MG63 (cell line): ENCODE measurements around the gene PRXL2A. TPM values are rescaled to one million over a fixed set of nuclear protein-coding genes. Genes with fewer than 3 reads are reported as not detected.

Experiments used
- DNase-seq: peaks from one replicate; pipeline ENCODE4 v3.0.0-alpha.2; 2020
- H3K27me3 ChIP-seq: fragments of 250-450 bp; sonication (Bioruptor Pico); 2 replicates; pipeline ENCODE4 v1.5.1; 2020; ENCODE audit warnings: mild to moderate bottlenecking, moderate library complexity
- H3K36me3 ChIP-seq: fragments of 250-450 bp; sonication (Bioruptor Pico); 2 replicates; pipeline ENCODE4 v1.5.1; 2020; ENCODE audit warnings: mild to moderate bottlenecking, moderate library complexity
- H3K4me3 ChIP-seq: fragments of 250-450 bp; sonication (Bioruptor Pico); 2 replicates; pipeline ENCODE4 v1.5.1; 2020; ENCODE audit warnings: mild to moderate bottlenecking, moderate library complexity
- H3K9me3 ChIP-seq: fragments of 250-450 bp; sonication (Bioruptor Pico); 2 replicates; pipeline ENCODE4 v1.5.1; 2020; ENCODE audit warnings: mild to moderate bottlenecking, moderate library complexity
- total RNA-seq: library from RNA; depleted of rRNA; stranded (reverse); fragments of >200 nt; shearing (Covaris generic); gene quantifications from 2 replicates; pipeline ENCODE4 v1.2.3, GENCODE V29; 2014; ENCODE audit warnings: low replicate concordance

The PRXL2A gene
- total RNA-seq, 1 experiment from 2014 or later: 2.6 TPM

DNA sequence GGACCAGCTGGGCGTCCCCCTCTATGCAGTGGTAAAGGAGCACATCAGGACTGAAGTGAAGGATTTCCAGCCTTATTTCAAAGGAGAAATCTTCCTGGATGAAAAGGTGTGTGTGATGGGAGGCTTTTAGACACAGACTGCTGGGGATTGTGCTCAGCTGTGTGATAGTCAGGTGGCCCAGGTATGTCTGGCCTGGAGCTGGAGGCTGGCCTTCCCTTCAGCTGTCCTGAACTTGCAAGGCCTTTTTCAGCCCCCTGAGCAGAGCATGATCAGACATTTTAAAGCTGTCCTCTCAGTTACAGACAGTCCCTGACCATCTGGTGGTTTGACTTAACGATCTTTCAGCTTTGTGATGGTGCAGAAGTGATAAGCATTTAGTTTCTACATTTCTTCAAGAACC lies 17.6 kb downstream of the PRXL2A start:
- no peaks in the 10 kb centered on the region for H3K9me3 ChIP-seq
- no peaks in the 10 kb centered on the region for H3K27me3 ChIP-seq
- no peak for DNase-seq
- no peak overlapping the region for H3K4me3 ChIP-seq
- no peaks in the 10 kb centered on the region for H3K36me3 ChIP-seq

GRCh38 chr10:80427541-80427940 lies 19.2 kb downstream of the PRXL2A start:
- Histone ChIP-seq H3K36me3 (no peaks in the 10 kb centered on the region), H3K27me3 (no peaks in the 10 kb centered on the region), H3K9me3 (no peaks in the 10 kb centered on the region), H3K4me3 (no peak overlapping the region)
- no peak for DNase-seq

DNA sequence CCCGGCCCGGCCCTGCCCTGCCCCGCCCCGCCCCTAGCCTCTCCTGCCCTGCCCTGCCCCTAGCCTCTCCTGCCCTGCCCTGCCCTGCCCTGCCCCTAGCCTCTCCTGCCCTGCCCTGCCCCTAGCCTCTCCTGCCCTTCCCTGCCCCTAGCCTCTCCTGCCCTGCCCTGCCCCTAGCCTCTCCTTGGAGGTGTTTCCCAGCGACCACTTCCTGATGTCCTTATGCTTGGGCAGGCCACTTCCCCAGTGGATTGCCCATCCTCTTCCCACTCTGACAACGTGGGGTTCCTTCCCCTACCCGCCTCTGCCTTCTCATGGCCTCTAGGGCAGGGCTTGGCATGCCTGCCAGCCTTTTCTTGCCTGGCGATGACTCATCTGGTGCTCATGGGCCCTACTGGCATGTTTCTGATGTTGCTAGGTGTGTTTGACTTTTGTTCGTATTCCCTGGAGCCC lies 21.2 kb downstream of the PRXL2A start:
- no peaks in the 10 kb centered on the region for H3K27me3 ChIP-seq
- DNase-seq: peak; percentile 93
- no peak overlapping the region for H3K4me3 ChIP-seq
- H3K36me3 ChIP-seq: no peaks in the 10 kb centered on the region
- no peaks in the 10 kb centered on the region for H3K9me3 ChIP-seq

- no peaks in the 10 kb centered on the region for H3K36me3 ChIP-seq
- no peaks in the 10 kb centered on the region for H3K27me3 ChIP-seq
- H3K9me3 ChIP-seq: no peaks in the 10 kb centered on the region
- no peak overlapping the region for H3K4me3 ChIP-seq
- no peak for DNase-seq
Measured at GRCh38 chr10:80433134-80433533, 24.8 kb downstream of the PRXL2A start.

DNA sequence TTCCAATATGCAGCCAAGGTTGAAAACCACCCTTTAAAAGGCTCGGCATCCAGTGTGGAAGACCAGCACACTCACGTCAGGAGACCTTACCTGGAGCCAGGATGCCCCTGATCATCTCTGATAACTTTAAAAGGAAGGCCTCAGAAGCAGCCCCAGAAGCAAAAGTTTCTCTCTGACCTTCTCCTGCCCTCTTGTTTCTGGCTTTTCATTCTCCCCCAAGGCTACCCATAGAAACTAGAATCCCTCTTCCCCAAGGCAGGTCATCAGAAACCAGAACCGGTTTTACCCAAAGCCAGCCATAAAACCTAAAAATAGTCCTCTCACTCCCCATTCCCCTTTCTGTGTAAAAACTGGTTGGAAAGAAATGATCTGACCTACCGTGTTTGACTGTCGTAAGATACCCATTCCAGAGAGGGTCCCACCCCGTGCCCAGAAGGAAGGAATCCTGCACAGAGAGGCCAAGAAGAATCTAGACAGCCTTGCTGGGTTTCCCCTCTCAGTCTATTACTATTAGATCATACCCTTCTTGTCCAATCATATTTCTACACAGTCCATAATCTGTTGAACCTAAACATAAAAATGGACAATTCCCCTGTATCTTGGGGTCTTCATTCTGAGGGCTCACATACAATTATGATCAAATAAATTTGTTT lies 28.2 kb downstream of the PRXL2A start:
- no peak for DNase-seq
- no peaks in the 10 kb centered on the region for H3K36me3 ChIP-seq
- H3K27me3 ChIP-seq: no peaks in the 10 kb centered on the region
- H3K9me3 ChIP-seq: no peaks in the 10 kb centered on the region
- no peak overlapping the region for H3K4me3 ChIP-seq

- Histone ChIP-seq H3K36me3 (no peaks in the 10 kb centered on the region), H3K9me3 (no peaks in the 10 kb centered on the region), H3K4me3 (no peak overlapping the region), H3K27me3 (no peaks in the 10 kb centered on the region)
- DNase-seq: no peak
Measured at GRCh38 chr10:80437227-80437626, 28.9 kb downstream of the PRXL2A start.

DNA sequence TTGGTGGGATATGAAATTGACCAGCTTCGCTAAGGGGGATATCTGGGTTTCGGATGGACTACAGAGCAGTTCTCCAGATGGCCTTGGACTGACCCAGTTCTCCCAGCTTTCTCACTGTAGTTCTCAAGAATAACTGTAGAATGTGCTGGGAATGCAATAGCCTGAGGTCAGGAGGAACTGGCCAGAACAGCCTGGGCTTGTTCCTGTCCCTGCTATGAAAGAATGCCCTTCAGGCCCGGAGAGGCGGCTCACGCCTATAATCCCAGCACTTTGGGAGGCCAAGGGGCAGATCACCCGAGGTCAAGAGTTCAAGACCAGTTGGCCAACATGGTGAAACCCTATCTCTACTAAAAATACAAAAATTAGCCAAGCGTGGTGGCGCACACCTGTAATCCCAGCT lies 33.5 kb downstream of the PRXL2A start:
- no peak for DNase-seq
- no peaks in the 10 kb centered on the region for H3K9me3 ChIP-seq
- H3K4me3 ChIP-seq: no peak overlapping the region
- H3K36me3 ChIP-seq: no peaks in the 10 kb centered on the region
- no peaks in the 10 kb centered on the region for H3K27me3 ChIP-seq

- H3K9me3 ChIP-seq: no peaks in the 10 kb centered on the region
- H3K4me3 ChIP-seq: no peak overlapping the region
- no peaks in the 10 kb centered on the region for H3K27me3 ChIP-seq
- DNase-seq: no peak
- H3K36me3 ChIP-seq: no peaks in the 10 kb centered on the region
Measured at GRCh38 chr10:80442879-80443278, 34.5 kb downstream of the PRXL2A start.

- Histone ChIP-seq H3K27me3 (no peaks in the 10 kb centered on the region), H3K36me3 (no peaks in the 10 kb centered on the region)
- DNase-seq: peak; percentile 26
Measured at GRCh38 chr10:80443531-80443974, 35.2 kb downstream of the PRXL2A start.

DNA sequence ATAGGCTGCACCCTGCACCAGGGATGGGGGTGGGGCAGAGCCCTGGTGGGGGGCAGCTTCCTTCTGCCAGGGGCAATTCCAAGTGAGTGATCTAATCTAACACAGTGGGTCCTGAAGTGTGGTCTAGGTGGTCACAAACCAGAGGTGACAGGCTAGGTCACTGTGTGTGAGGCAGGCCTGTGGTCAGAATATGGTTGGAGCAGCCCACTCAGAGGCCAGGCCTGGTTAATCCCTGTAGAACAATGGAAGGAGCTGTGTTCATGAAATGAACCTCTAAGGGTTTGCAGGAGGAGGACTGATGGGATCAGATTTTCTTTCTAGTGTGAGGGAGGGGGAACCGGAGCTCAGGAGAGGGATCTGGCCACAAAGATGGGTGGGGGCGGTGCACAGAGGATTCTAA lies 35.8 kb downstream of the PRXL2A start:
- no peaks in the 10 kb centered on the region for H3K9me3 ChIP-seq
- DNase-seq: no peak

More at GRCh38 chr10:80443531-80443974, 35.2 kb downstream of the PRXL2A start:
- no peak overlapping the region for H3K4me3 ChIP-seq
- no peaks in the 10 kb centered on the region for H3K9me3 ChIP-seq

GRCh38 chr10:80444646-80445319 lies 36.4 kb downstream of the PRXL2A start:
- Histone ChIP-seq H3K9me3 (no peaks in the 10 kb centered on the region), H3K4me3 (no peak overlapping the region), H3K27me3 (no peaks in the 10 kb centered on the region), H3K36me3 (no peaks in the 10 kb centered on the region)
- peak; percentile 33 for DNase-seq

More for the DNA sequence above, 35.8 kb downstream of the PRXL2A start:
- no peaks in the 10 kb centered on the region for H3K36me3 ChIP-seq
- H3K27me3 ChIP-seq: no peaks in the 10 kb centered on the region
- H3K4me3 ChIP-seq: no peak overlapping the region

DNA sequence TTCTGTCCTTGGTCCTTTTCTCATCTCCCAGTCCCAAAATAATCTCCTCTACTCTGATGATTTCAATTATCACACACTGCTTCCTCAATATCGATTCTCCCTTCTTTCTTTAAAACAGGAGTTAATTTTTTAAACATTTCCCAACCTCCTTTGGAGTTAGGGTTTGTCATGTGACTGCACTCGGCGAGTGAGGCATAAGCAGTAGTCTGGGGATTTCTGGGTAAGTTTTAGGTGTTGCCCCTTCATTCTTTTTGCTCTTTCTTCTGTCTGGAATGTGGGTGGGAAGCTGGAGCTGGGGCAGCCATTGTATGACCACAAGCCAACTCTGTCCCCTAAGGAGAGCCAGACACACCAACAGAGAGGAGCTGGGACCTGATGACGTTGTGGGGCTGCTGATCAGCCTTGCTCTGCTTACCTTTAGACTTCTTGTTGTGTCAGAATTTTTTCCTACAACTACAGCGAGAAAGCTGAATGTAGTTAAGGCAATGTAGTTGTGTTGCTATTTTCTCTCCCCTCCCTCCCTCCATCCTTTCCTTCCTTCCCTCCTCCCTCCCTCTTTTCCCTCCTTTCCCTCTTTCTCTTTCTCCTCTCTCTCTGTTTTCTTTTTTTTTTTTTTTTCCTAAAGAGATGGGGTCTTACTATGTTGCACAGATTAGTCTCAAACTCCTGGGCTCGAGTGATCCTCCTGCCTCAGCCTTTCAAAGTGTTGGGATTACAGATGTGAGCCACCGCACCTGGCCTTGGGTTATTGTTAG lies 39.3 kb downstream of the PRXL2A start:
- DNase-seq: no peak
- H3K36me3 ChIP-seq: no peaks in the 10 kb centered on the region
- H3K9me3 ChIP-seq: no peaks in the 10 kb centered on the region
- H3K27me3 ChIP-seq: no peaks in the 10 kb centered on the region
- no peak overlapping the region for H3K4me3 ChIP-seq

DNA sequence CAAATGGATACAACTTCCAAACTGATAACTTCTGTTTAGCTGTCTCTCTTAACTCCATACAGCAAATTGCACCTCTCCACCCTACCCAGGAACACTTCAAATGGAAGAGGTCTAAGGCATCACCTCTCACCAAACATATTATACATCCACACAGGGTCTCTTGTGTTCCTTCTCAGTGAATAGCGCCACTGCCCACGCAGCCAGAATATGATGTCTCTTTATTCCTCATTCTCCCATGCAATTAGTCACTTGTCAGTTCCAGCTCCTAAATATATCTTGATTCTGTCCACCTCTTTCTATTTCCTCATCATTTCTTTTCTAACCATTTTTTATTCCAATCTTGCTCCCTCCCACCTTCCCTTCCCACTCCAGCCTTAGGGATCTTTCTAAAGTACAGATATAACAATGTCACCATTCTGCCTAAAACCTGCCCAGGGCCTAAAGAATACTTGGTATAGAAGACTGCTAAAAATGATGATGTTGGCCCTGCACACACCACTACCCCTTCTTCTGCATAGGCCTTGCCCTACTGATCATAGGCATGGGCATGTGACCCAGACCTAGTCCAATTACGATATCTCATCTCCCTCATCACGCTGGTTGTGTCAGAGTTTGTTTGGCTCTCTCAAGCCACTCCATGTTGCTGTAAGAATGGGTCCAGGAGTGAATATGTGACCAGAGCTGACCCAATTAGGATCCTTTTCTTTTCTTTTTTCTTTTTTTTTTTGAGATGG lies 40.0 kb downstream of the PRXL2A start:
- Histone ChIP-seq H3K4me3 (no peak overlapping the region), H3K27me3 (no peaks in the 10 kb centered on the region), H3K36me3 (no peaks in the 10 kb centered on the region), H3K9me3 (no peaks in the 10 kb centered on the region)
- DNase-seq: no peak

GRCh38 chr10:80449520-80449919 lies 41.2 kb downstream of the PRXL2A start:
- no peak overlapping the region for H3K4me3 ChIP-seq
- DNase-seq: no peak
- H3K27me3 ChIP-seq: no peaks in the 10 kb centered on the region
- H3K36me3 ChIP-seq: no peaks in the 10 kb centered on the region
- no peaks in the 10 kb centered on the region for H3K9me3 ChIP-seq

GRCh38 chr10:80451132-80451531 lies 42.8 kb downstream of the PRXL2A start:
- Histone ChIP-seq H3K27me3 (no peaks in the 10 kb centered on the region), H3K9me3 (no peaks in the 10 kb centered on the region), H3K36me3 (no peaks in the 10 kb centered on the region), H3K4me3 (no peak overlapping the region)
- no peak for DNase-seq

GRCh38 chr10:80452069-80452468 lies 43.7 kb downstream of the PRXL2A start:
- no peak for DNase-seq
- Histone ChIP-seq H3K9me3 (no peaks in the 10 kb centered on the region), H3K4me3 (no peak overlapping the region), H3K36me3 (no peaks in the 10 kb centered on the region), H3K27me3 (no peaks in the 10 kb centered on the region)

GRCh38 chr10:80452640-80453039 lies 44.3 kb downstream of the PRXL2A start:
- H3K36me3 ChIP-seq: no peaks in the 10 kb centered on the region
- H3K27me3 ChIP-seq: no peaks in the 10 kb centered on the region
- no peak for DNase-seq
- no peak overlapping the region for H3K4me3 ChIP-seq
- H3K9me3 ChIP-seq: no peaks in the 10 kb centered on the region
